ENCODE data around the gene MAGI1.

The MAGI1 gene

DNA sequence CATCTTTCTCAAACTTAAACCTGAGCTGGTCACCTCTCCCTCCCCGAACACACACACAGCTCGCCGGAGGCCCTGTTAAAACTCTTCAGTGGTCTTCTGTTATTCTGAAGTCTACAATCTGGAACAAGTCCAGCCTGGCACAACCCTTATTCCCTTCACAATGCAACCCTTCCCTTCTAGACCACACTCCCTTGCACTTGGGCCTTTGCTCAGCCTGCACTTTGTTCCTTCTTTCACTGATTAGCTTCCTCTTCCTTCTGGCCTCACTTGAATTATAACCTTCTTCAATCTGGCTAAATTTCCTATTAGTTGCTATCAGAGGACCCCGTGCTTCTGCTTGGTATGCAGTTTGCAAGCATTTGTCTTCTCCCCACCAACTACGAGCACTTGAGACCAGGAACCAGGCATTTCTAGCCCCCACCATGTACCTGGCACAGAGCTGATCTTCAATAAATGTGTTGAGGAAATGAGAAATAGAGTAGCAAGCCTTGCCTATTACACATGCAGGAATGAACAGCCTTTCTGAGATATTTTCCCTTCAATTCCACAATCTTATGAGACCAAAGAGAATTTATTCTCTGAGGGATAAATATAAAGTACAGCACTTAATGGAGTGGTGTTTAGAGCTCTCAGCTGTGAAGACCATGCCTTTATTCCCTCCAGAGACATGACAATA is 687.8 kb downstream of the MAGI1 start:
- no peaks in the 10 kb centered on the region for H3K4me1 ChIP-seq
- TF ChIP-seq, protein P1, sequence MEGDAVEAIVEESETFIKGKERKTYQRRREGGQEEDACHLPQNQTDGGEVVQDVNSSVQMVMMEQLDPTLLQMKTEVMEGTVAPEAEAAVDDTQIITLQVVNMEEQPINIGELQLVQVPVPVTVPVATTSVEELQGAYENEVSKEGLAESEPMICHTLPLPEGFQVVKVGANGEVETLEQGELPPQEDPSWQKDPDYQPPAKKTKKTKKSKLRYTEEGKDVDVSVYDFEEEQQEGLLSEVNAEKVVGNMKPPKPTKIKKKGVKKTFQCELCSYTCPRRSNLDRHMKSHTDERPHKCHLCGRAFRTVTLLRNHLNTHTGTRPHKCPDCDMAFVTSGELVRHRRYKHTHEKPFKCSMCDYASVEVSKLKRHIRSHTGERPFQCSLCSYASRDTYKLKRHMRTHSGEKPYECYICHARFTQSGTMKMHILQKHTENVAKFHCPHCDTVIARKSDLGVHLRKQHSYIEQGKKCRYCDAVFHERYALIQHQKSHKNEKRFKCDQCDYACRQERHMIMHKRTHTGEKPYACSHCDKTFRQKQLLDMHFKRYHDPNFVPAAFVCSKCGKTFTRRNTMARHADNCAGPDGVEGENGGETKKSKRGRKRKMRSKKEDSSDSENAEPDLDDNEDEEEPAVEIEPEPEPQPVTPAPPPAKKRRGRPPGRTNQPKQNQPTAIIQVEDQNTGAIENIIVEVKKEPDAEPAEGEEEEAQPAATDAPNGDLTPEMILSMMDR (IDR thresholded peaks at IDR 0.05), result no peak
- H3K27ac ChIP-seq, result no peak overlapping the region
- no peak for DNase-seq
- H3K4me3 ChIP-seq, result no peak overlapping the region
- H3K9me3 ChIP-seq, result no peaks in the 10 kb centered on the region
- intact Hi-C loops (cut with DNase I; ENCODE audit: low total_unique reads), result no loop called here
- H3K27me3 ChIP-seq, result no peaks in the 10 kb centered on the region
- H3K36me3 ChIP-seq, result no peaks in the 10 kb centered on the region

DNA sequence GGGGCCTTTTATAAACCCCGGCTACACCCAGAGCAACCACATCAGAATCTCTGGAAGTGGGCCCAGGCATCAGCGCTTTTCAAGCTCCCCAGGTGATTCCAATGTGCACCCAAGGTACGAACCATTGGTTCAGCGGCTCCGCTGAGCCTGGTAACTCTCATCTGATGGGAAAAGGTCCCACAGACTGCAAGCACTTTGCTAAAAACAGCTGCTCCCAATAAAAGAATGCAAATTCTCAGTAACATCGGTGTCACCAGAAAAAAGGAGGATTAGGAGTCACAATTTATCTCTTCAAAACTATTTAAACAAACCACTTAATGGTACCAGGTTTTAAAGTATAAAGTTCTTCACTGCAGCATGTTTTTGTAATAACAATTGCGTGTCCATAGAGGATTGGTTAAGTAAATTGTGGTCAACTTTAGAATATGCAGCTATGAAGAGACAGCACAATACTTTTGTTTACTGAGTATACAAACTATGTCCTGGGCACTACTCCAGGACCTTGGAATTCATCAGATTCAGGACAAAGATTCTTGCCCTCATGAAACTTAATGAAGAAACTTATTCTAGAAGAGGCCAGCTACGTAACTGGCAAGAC is 690.2 kb downstream of the MAGI1 start:
- intact Hi-C loops (cut with DNase I; ENCODE audit: low total_unique reads), result no loop called here
- TF ChIP-seq, protein P1 (IDR thresholded peaks at IDR 0.05), result no peak
- H3K36me3 ChIP-seq, result no peaks in the 10 kb centered on the region
- H3K27ac ChIP-seq, result no peak overlapping the region
- no peaks in the 10 kb centered on the region for H3K4me1 ChIP-seq
- H3K27me3 ChIP-seq, result no peaks in the 10 kb centered on the region
- H3K4me3 ChIP-seq, result no peak overlapping the region
- no peaks in the 10 kb centered on the region for H3K9me3 ChIP-seq
- no peak for DNase-seq

DNA sequence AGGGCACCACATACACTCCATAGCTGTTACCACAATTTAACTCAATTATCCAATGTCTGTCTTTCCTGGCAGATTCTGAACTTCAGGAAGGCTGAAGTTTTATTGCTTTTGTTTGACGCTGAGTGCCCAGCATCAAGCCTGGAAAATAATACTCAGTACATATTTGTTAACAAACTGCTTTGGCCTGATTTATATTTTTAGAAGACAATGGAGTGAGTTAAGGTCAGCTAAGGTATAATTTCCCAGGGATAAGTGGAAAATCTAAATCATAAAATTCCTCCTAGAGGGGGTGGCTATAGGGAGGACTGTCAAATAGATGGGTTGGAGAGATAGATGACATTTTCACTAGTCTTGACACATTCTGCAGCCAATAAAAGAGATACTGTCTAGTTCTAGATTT is 691.6 kb downstream of the MAGI1 start:
- DNase-seq, result no peak
- intact Hi-C loops (cut with DNase I; ENCODE audit: low total_unique reads), result no loop called here
- TF ChIP-seq, protein P1 (IDR thresholded peaks at IDR 0.05), result no peak
- H3K4me1 ChIP-seq, result no peaks in the 10 kb centered on the region
- no peaks in the 10 kb centered on the region for H3K9me3 ChIP-seq
- no peaks in the 10 kb centered on the region for H3K36me3 ChIP-seq
- H3K27me3 ChIP-seq, result no peaks in the 10 kb centered on the region
- no peak overlapping the region for H3K4me3 ChIP-seq
- H3K27ac ChIP-seq, result no peak overlapping the region

DNA sequence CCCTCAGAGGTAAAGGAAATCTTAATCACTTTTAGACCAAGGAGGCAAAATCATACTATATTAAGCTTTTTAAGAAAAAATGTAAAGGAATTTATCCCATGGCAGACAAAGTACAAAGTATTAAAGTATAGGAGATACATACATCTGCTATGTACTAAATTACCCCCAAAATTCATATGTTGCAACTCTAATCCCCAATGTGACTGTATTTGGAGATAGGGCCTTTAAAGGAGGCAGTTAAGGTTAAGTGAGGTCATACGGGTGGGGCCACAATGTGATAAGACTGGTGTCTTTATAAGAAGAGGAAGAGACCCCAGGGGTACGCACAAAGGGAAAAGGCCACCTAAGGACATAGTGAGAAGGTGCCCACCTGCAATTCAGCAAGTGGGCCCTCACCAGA is 693.9 kb downstream of the MAGI1 start:
- no peak overlapping the region for H3K4me3 ChIP-seq
- intact Hi-C loops (cut with DNase I; ENCODE audit: low total_unique reads), result no loop called here
- no peaks in the 10 kb centered on the region for H3K27me3 ChIP-seq
- H3K36me3 ChIP-seq, result no peaks in the 10 kb centered on the region
- no peaks in the 10 kb centered on the region for H3K9me3 ChIP-seq
- H3K4me1 ChIP-seq, result no peaks in the 10 kb centered on the region
- no peak for DNase-seq
- TF ChIP-seq, protein P1 (IDR thresholded peaks at IDR 0.05), result no peak
- H3K27ac ChIP-seq, result no peak overlapping the region

DNA sequence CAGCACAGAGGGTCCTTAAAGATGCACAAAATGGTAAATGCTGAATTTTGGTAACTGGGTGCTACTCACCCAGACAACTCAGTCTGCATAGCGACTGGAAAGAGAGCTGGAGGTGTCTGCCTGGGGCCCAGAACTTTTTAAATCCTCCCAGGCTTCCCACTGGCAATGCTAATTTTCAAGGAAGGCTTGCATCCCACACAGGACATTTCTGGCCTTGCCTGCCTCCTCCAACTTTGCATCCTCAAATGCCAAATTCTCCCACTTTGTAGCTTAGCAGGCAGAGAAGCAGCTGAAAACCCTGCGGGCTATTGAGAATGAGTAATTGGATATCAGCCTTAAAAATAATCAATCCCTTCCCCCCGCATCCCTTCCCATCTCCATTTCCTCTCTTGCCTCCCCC is 694.3 kb downstream of the MAGI1 start:
- TF ChIP-seq, protein P1 (IDR thresholded peaks at IDR 0.05), result no peak
- intact Hi-C loops (cut with DNase I; ENCODE audit: low total_unique reads), result no loop called here
- Histone ChIP-seq H3K4me3 (no peak overlapping the region), H3K36me3 (no peaks in the 10 kb centered on the region), H3K27me3 (no peaks in the 10 kb centered on the region), H3K4me1 (no peaks in the 10 kb centered on the region), H3K27ac (no peak overlapping the region), H3K9me3 (no peaks in the 10 kb centered on the region)
- no peak for DNase-seq

All from tibial artery (tissue), 4 donors.